ENCODE data around the gene ATP23. TPM values are rescaled to one million over a fixed set of nuclear protein-coding genes. Genes with fewer than 3 reads are reported as not detected.

The ATP23 gene
- total RNA-seq, 1 experiment from 2014 or later, result 11.2 TPM

DNA sequence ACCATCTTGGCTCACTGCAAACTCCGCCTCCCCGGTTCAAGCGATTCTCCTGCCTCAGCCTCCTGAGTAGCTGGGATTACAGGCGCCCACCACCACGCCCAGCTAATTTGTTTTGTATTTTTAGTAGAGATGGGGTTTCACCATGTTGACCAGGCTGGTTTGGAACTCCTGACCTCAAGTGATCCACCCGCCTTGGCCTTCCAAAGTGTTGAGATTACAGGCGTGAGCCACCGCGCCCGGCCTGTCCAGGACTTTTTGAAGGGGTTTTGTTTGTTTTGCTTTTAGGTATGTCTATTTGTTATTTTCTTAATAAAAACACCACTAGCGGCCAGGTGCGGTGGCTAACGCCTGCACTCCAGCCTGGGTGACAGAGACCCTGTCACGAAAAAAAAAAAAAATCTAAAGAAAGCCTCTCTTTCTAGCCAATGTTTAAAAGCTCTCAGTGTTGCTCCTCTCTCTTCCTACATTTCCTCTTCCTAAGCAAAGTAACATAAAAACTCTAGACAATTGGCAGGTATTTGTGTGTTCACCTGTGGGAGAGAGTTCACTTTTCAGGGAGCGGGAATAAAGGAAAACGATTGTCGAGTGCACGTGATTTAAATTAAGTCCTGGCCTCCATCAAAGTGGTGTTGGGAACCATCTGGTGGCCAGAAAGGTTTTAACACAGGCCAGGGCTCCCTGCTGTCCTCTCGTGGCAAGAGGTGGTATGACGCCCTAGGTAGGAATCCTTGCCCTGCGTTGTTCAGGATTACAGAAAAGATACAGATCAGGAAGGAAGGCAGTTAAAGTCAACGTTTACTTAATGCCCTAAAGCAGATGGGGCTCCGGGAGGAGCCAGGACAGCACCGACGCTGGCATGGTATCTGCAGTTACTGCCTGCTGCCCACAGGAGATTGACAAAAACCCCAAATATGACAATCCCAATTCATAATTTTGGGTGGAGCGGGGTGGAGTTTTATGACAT is 36.2 kb upstream of the ATP23 start:
- Histone ChIP-seq H3K27me3 (no peaks in the 10 kb centered on the region), H3K4me3 (no peak overlapping the region), H3K9me3 (no peaks in the 10 kb centered on the region), H3K36me3 (no peaks in the 10 kb centered on the region)
- DNase-seq, result peak; percentile 67

DNA sequence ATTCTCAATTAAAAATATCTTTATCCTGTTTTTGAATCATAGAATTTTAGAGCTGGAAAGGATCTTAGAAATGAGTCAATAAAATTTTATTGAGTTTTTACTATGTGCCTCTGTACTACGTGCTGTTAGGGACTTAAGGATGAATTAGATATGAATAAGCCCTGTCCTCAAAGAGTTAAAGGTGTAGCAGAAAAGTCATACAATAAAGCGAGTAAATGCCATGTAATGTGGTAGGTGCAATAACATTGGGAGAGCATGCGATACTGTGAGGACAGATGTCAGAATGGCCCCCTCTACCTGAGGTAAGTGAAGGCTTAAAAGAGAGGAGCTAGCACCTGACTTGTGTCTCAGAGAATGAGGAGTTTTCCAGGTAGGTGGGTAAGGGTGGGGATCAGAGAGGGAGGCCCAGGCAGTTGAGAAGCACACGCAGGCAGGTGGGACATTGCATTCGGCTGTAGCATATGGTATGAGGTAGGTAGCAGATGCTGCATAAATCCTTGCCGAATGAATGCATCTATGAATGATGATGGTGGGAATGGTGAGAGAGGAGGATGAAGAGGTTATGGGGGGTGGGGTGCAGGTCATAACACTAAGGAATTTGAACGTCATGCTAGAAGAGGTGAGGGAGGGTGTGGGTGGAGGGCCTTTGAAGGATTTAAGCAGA is 35.4 kb upstream of the ATP23 start:
- H3K27me3 ChIP-seq, result no peaks in the 10 kb centered on the region
- no peaks in the 10 kb centered on the region for H3K9me3 ChIP-seq
- no peak overlapping the region for H3K4me3 ChIP-seq
- no peak for DNase-seq
- no peaks in the 10 kb centered on the region for H3K36me3 ChIP-seq

DNA sequence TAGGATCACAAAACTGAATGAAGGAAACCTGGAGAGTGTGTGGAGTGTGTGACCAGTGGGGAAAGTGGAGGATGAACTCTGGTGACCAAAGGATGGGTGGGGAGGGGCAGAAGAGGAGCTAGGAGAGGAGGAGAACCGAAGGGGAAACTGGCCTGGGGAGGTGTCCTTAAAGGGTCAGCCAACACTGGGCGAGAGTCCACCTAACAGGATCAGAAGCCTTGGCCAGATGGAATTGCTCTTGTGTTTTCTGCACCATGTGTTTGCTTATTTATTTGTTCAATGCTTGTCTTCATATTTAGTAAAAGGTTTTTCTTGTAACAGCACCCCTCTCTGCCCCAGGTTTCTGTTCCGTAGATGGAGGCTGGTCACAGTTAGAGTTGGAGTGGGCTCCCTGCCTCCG is 34.5 kb upstream of the ATP23 start:
- Histone ChIP-seq H3K9me3 (no peaks in the 10 kb centered on the region), H3K36me3 (no peaks in the 10 kb centered on the region), H3K4me3 (no peak overlapping the region), H3K27me3 (no peaks in the 10 kb centered on the region)
- no peak for DNase-seq

DNA sequence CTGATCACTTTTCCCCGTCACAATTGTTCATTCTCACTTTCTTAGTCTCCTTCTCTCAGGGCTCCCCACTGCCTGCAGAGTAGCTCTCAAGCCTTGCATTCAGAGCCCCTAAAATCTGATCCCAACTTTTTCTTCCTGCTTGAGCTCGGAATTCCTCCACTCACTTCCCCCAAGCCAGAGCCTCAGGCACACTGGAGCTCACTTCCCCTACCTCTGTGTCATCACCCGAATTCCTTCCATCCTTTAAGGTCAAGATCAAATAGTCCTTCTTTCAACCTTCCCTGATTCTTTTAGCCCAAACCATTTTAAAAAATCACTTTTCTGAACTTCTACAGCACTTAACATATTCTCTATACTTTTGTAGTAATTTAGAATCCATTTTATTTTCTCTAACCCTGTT is 34.1 kb upstream of the ATP23 start:
- no peaks in the 10 kb centered on the region for H3K36me3 ChIP-seq
- H3K4me3 ChIP-seq, result no peak overlapping the region
- no peaks in the 10 kb centered on the region for H3K9me3 ChIP-seq
- H3K27me3 ChIP-seq, result no peaks in the 10 kb centered on the region
- no peak for DNase-seq

DNA sequence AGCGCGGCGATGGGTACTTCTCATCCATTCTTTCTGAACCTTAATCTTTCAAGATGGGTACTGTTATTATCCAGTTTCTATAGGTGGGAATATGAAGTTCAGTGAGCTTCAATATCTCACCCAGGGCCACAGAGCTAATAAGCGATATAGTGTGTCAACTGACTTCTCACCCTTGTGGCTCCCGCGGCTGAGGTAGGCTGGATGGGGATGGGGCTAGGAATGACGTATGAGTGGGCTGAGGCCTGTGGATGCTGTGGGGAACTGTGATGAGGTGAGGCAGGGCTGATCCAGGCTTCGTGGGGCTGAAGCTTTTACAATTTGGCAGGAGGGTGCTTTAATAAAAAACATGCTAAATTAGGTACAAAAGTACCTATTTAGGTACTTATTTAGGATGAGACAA is 32.9 kb upstream of the ATP23 start:
- DNase-seq, result no peak
- Histone ChIP-seq H3K36me3 (no peaks in the 10 kb centered on the region), H3K27me3 (no peaks in the 10 kb centered on the region), H3K9me3 (no peaks in the 10 kb centered on the region), H3K4me3 (no peak overlapping the region)

DNA sequence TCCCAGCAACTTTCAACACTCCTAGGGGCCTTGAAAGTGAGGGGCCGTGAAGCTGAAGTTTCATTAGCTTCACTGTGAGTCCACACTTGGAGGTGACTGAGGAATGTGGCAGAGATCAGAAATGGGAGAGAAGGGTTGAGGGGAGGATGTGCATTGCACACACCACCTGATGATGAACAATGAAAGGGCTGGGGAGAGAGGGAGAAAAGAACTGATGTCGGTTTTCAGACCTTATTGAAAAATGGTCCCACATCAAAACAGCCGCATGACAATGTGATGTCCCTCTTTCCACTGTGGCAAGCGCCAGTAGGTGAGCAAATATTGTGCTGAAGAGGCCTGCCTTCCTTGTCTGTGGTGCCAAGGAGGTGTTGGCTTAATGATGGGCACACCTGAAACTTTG is 32.3 kb upstream of the ATP23 start:
- no peaks in the 10 kb centered on the region for H3K27me3 ChIP-seq
- no peak overlapping the region for H3K4me3 ChIP-seq
- no peaks in the 10 kb centered on the region for H3K9me3 ChIP-seq
- no peaks in the 10 kb centered on the region for H3K36me3 ChIP-seq
- DNase-seq, result no peak

DNA sequence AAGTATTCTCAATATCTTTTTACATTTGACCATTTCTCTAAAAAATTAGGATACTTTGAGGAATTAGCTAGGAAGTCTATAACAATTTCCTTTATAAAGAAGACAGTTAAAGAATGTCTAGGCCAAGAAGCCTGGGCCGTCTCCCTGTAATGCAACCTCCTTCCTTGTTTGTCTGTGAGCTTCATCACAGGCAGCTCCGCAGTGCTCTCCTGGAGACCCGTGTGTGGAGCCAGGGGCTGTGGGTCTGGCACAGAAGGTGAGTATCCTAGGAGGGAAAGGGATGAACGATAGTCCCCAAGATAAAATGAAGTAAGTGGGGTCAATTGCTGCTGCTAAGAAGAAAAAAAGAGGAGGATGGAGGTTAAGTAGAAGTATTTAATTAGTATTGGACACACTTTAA is 31.8 kb upstream of the ATP23 start:
- Histone ChIP-seq H3K9me3 (no peaks in the 10 kb centered on the region), H3K27me3 (no peaks in the 10 kb centered on the region), H3K4me3 (no peak overlapping the region), H3K36me3 (no peaks in the 10 kb centered on the region)
- DNase-seq, result no peak

DNA sequence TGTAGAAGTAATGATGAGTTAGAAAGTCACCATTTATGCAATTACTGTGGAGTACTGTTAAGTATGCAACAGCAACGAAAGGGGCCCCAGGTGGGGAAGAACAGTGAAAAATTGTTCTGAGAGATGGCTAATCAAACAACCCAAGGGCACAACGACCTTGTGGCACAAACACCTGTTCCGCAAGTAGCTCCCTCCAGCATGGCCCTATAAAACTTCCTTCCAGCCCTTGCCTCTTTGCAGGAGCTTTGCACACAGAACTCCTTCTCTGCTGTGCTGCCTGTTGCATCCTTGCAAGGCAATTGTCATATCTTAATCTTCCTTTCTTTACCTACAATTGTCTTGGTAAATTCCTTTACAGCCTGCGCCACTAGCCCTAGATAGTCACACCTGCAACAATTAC is 23.2 kb upstream of the ATP23 start:
- Histone ChIP-seq H3K27me3 (no peaks in the 10 kb centered on the region), H3K9me3 (no peaks in the 10 kb centered on the region), H3K36me3 (no peaks in the 10 kb centered on the region), H3K4me3 (no peak overlapping the region)
- DNase-seq, result no peak

DNA sequence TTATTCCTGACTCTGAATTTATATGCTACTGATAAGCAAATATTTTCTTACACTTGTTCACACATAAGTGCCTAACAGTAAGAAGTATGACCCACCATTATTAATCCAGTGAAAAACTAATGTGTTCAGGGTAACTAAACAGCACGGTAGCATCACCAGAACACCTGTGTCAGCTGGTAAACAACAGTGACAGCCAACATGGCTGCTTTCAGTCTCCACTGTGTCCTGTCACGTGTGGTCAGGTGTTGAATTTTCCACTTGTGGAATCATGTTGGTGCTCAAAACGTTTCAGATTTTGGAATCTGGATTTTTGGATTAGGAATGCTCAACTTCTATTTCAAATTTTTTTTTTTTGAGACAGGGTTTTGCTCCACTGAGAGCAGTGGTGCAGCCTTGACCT is 14.3 kb upstream of the ATP23 start:
- no peak for DNase-seq
- H3K27me3 ChIP-seq, result no peaks in the 10 kb centered on the region

DNA sequence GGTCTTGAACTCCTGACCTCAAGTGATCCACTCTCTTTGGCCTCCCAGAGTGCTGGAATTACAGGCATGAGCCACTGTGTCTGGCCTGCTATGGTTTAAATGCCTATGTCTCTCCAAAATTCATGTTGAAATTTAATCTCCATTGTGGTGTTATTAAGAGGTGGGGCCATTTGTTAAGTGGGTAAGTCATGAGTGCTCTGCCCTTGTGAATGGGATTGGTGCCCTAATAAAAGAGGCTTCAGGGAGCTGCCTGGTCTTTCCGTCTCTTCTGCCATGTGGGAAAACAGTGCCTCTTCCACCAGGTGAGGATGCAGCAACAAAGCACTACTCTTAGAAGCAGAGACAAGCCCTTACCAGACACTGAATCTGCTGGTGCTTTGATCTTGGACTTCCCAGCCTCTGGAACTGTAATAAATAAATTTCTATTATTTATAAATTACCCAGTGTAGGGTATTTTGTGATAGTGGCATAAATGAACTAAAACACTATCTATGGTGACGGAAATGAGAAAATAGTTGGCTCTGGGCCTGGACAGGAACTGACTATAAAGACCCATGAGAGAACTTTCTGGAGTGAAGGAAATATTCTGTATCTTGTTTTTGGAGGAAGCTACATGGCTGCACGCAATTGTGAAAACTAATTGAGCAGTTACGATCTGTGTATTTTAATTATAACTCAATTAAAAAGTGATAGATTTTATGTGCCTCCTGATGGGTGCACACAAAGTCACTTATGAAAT is 12.1 kb upstream of the ATP23 start:
- Histone ChIP-seq H3K9me3 (no peaks in the 10 kb centered on the region), H3K4me3 (no peak overlapping the region), H3K27me3 (no peaks in the 10 kb centered on the region), H3K36me3 (no peaks in the 10 kb centered on the region)
- no peak for DNase-seq

More for the DNA sequence above, 14.3 kb upstream of the ATP23 start:
- no peaks in the 10 kb centered on the region for H3K9me3 ChIP-seq
- no peak overlapping the region for H3K4me3 ChIP-seq
- H3K36me3 ChIP-seq, result no peaks in the 10 kb centered on the region

DNA sequence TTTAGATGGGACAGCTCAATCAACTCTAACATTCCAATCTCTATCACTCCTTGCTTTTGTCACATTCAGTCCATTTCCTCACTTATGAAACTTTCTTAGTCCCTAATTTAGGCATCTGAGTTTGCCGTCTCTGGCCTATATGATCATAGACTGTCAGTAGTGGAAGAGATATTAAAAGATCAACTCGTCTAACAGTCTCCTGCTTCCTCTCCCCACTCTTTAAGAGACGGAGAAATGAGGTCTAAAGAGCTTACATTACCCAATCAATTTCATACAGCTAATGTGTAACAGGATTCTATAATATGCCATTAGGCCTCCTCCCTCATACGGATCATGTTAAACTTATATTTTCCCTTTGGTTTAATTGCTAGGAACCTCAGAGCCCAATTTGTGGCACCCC is 6.5 kb upstream of the ATP23 start:
- Histone ChIP-seq H3K27me3 (no peaks in the 10 kb centered on the region), H3K9me3 (no peaks in the 10 kb centered on the region), H3K4me3 (no peak overlapping the region), H3K36me3 (no peaks in the 10 kb centered on the region)
- no peak for DNase-seq

DNA sequence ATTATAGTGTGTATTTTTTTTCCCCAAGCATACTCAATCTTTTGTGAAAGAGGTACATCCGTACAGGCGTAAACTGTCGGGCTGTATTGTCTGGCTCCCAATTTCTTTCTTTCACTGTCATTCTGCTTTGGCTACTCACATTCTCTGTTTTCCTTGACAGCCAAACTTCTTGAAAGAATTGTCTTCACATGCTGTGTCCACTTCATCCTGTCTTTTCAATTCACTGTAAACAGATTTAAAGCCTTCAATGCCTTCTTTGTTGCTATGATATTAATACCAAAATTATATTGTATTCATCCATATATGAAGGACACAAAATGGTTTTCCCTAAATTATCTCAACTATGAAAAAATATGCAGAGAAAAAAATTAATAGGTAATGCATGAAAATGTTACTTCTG is 6.0 kb upstream of the ATP23 start:
- Histone ChIP-seq H3K4me3 (peak overlapping the region; percentile 67), H3K9me3 (no peaks in the 10 kb centered on the region), H3K36me3 (no peaks in the 10 kb centered on the region), H3K27me3 (no peaks in the 10 kb centered on the region)
- no peak for DNase-seq

DNA sequence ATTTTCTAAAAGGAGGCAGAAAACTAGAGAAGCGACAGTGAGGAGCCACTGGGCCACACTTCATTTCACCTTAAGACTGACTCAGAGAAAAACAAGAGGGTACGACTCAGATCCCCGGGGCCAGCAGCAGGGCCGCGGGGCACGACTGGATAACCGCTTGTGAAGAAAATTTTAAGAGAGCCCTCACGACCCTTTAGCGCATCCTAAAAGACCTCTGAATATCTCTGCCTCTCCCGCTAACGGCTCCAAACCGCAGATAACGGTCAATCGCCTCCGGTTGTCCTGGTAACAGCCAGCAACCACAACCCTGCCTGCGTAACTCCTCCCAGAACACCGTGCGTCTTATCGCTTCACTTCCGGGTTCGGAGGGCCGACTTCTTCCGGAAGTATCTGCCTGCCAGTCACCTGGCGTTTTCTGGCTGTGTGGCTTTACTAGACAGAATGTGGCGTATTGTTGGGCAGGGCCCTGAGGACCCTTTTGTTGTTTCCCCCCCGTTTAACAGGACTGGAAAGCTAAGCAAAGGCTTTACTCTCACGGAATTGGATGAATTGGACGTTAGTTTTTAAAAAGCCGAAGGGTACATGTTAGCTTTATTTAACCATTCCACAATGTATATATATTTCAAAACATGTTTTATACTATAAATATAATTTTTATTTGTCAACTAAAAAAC is 5.4 kb upstream of the ATP23 start:
- H3K36me3 ChIP-seq, result no peaks in the 10 kb centered on the region
- H3K4me3 ChIP-seq, result peak overlapping the region; percentile 67
- peak; percentile 92 for DNase-seq
- H3K9me3 ChIP-seq, result no peaks in the 10 kb centered on the region
- no peaks in the 10 kb centered on the region for H3K27me3 ChIP-seq

DNA sequence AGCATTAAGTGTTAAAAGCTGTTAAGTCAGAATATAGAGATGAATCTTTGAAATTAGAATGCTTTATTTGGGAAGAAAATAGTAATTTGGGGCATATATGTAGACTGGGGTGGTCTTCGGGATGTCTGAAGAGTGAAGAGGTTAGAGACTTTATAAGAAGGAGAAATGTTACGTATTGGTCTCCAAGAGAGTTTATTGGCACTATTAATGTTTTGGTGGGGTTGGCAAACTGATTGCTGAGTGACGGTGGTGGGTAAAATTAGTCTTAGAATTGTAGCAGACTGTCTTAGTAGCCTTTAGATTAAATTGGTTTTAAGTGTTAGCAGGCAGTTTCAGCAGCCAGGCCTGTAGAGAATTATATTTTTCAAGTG is 4.9 kb upstream of the ATP23 start:
- no peaks in the 10 kb centered on the region for H3K36me3 ChIP-seq
- no peaks in the 10 kb centered on the region for H3K27me3 ChIP-seq
- peak overlapping the region; percentile 67 for H3K4me3 ChIP-seq
- no peak for DNase-seq
- no peaks in the 10 kb centered on the region for H3K9me3 ChIP-seq

DNA sequence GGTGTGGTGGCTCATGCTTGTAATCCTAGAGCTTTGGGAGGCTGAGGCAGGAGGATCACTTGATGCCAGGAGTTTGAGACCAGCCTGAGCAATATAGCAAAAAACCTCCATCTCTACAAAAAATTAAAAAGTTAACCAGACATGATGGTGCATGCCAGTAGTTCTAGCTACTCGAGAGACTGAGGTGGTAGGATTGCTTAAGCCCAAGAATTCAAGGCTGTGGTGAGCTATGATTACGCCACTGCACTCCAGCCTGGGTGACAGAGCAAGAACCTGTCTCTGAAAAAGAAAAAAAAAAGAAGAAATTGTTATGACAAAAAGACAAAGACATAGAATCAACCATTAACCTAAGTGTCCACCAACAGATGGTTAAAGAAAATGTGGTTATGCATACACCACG is 2.1 kb upstream of the ATP23 start:
- DNase-seq, result no peak
- no peaks in the 10 kb centered on the region for H3K9me3 ChIP-seq
- H3K36me3 ChIP-seq, result no peaks in the 10 kb centered on the region
- no peaks in the 10 kb centered on the region for H3K27me3 ChIP-seq
- no peak overlapping the region for H3K4me3 ChIP-seq

DNA sequence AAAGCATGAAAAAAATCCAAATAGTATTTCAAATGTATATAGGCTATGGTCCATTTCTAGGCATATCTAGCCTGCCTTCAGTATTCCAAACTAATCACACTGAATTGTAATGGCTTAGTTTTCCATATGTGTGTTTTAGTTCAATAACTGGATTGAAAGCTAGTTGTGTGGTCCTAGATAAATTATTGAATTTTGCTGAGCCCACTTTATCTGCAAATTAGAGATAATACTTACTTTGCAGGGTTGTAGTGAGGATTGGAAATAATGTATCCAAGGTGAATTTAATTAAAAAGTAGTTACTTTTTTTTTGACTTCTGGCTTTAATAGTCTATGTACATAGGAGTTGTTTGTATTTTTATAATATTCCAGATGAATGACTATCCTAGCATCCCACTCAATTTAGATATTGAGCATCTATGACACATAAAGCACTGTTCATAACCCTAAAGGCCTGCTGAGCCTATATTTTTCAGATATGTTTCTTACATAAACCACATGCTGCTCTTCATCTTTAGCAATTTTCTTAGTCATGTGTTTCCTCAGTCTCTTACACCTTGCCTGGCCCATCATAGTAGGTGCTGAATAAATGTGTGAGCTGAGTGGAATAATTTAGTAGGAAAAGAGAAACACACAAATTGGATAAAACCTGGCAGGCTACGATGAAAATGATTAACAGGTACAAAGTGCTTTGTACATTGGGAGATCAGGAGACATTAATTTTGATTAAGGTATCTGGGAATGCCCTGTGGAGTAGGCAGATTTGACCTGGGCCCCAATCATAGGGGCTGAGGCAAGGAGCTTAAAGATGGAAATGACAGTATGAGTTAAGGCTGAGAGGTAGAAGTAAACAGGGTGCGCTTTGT is 1.1 kb upstream of the ATP23 start:
- Histone ChIP-seq H3K4me3 (peak overlapping the region; percentile 69), H3K9me3 (no peaks in the 10 kb centered on the region)
- DNase-seq, result no peak

More for the DNA sequence above, 1.1 kb upstream of the ATP23 start:
- Histone ChIP-seq H3K36me3 (no peaks in the 10 kb centered on the region), H3K27me3 (no peaks in the 10 kb centered on the region)

Measured in MG63 (cell line).